Measurements from ENCODE around the gene MAP3K8.

DNA sequence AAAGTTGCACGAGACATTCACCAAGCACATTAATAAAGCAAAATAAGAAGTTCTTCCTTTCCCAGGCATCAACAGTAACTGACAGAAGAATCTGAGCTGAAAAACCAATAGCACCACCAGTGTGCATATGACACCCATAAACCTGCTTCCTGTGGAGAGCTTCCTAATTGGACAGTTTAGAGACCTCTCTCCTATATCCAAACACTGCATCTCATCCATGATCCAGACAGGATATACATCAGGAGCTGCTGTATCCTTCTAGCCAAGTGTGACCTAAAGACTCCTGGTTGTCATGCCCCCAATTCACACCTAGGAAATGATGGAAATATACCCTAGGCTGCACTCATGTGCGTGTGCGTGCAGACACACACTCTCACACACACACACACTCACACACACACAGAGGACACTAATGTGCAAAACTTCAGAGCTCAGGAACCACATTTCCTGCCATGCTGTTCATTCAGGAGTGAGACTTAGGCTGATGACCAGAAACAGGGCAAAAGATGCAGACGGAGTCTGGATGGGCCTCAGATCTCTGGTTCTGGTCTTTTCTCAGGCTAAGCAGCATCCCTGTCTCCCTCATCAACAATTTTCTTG lies 58.0 kb downstream of the MAP3K8 start:
- TF ChIP-seq, protein P1, sequence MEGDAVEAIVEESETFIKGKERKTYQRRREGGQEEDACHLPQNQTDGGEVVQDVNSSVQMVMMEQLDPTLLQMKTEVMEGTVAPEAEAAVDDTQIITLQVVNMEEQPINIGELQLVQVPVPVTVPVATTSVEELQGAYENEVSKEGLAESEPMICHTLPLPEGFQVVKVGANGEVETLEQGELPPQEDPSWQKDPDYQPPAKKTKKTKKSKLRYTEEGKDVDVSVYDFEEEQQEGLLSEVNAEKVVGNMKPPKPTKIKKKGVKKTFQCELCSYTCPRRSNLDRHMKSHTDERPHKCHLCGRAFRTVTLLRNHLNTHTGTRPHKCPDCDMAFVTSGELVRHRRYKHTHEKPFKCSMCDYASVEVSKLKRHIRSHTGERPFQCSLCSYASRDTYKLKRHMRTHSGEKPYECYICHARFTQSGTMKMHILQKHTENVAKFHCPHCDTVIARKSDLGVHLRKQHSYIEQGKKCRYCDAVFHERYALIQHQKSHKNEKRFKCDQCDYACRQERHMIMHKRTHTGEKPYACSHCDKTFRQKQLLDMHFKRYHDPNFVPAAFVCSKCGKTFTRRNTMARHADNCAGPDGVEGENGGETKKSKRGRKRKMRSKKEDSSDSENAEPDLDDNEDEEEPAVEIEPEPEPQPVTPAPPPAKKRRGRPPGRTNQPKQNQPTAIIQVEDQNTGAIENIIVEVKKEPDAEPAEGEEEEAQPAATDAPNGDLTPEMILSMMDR (IDR thresholded peaks at IDR 0.05; ENCODE audit: control extremely low read depth in 1 of 3, insufficient read depth in 1 of 3, low read depth in 1 of 3, low read length in 3 of 3): no peak
- TF ChIP-seq SUZ12 (IDR thresholded peaks at IDR 0.05; ENCODE audit: low read length) (no peak), POLR2A (IDR thresholded peaks at IDR 0.05; ENCODE audit: control extremely low read depth in 1 of 2, low read depth in 2 of 2, low read length in 2 of 2) (no peak), CHD1 (IDR thresholded peaks at IDR 0.05; ENCODE audit: low read depth, low read length) (no peak), KDM1A (IDR thresholded peaks at IDR 0.05; ENCODE audit: borderline replicate concordance, low read length) (no peak), TCF12 (IDR thresholded peaks at IDR 0.05; ENCODE audit: low read depth, low read length) (no peak), JUND (IDR thresholded peaks at IDR 0.05; ENCODE audit: low read length) (no peak), CHD2 (IDR thresholded peaks at IDR 0.05; ENCODE audit: low read length) (no peak), SIN3A (conservative IDR thresholded peaks at IDR 0.05 in 1 of 2, IDR thresholded peaks at IDR 0.05 in 1 of 2; ENCODE audit: low read depth in 1 of 2, low read length in 2 of 2) (no peak)

All from H1 (cell line).